Measurements from ENCODE around the gene RASSF8. TPM values are rescaled to one million over a fixed set of nuclear protein-coding genes. Genes with fewer than 3 reads are reported as not detected.

Gene RASSF8
- total RNA-seq, 1 donor from 2014 or later = 74.3 TPM

- H3K4me1 Mint-ChIP-seq (ENCODE audit: unreplicated experiment) = peaks cover 44% of the 10 kb centered on the region
- H3K27ac Mint-ChIP-seq (ENCODE audit: unreplicated experiment) = no peak overlapping the region
- DNase-seq (ENCODE audit: extremely low spot score, unreplicated experiment) = no peak
- TF ChIP-seq CTCF (IDR thresholded peaks at IDR 0.05) = no peak
- no peak overlapping the region for H3K4me3 Mint-ChIP-seq (ENCODE audit: unreplicated experiment)
- no peaks in the 10 kb centered on the region for H3K27me3 Mint-ChIP-seq (ENCODE audit: unreplicated experiment)
- no peaks in the 10 kb centered on the region for H3K36me3 Mint-ChIP-seq (ENCODE audit: unreplicated experiment)
- H3K9me3 Mint-ChIP-seq (ENCODE audit: unreplicated experiment) = no peaks in the 10 kb centered on the region
These were observed 71.2 kb downstream of the RASSF8 start for GRCh38 chr12:26029736-26030022.

GRCh38 chr12:26030371-26030770 is 71.9 kb downstream of the RASSF8 start:
- Mint-ChIP-seq H3K27me3 (ENCODE audit: unreplicated experiment) (no peaks in the 10 kb centered on the region), H3K36me3 (ENCODE audit: unreplicated experiment) (no peaks in the 10 kb centered on the region), H3K27ac (ENCODE audit: unreplicated experiment) (no peak overlapping the region), H3K4me1 (ENCODE audit: unreplicated experiment) (peaks cover 49% of the 10 kb centered on the region), H3K9me3 (ENCODE audit: unreplicated experiment) (no peaks in the 10 kb centered on the region), H3K4me3 (ENCODE audit: unreplicated experiment) (no peak overlapping the region)
- no peak for TF ChIP-seq CTCF (IDR thresholded peaks at IDR 0.05)
- DNase-seq (ENCODE audit: extremely low spot score, unreplicated experiment) = no peak

- Mint-ChIP-seq H3K9me3 (ENCODE audit: unreplicated experiment) (no peaks in the 10 kb centered on the region), H3K27me3 (ENCODE audit: unreplicated experiment) (no peaks in the 10 kb centered on the region), H3K36me3 (ENCODE audit: unreplicated experiment) (no peaks in the 10 kb centered on the region), H3K27ac (ENCODE audit: unreplicated experiment) (peak overlapping the region; percentile 42), H3K4me1 (ENCODE audit: unreplicated experiment) (peaks cover 49% of the 10 kb centered on the region), H3K4me3 (ENCODE audit: unreplicated experiment) (no peak overlapping the region)
- no peak for DNase-seq (ENCODE audit: extremely low spot score, unreplicated experiment)
- no peak for TF ChIP-seq CTCF (IDR thresholded peaks at IDR 0.05)
These were observed 72.8 kb downstream of the RASSF8 start for GRCh38 chr12:26031318-26031717.

- TF ChIP-seq CTCF (IDR thresholded peaks at IDR 0.05) = no peak
- Mint-ChIP-seq H3K27me3 (ENCODE audit: unreplicated experiment) (no peaks in the 10 kb centered on the region), H3K27ac (ENCODE audit: unreplicated experiment) (no peak overlapping the region), H3K4me3 (ENCODE audit: unreplicated experiment) (no peak overlapping the region), H3K4me1 (ENCODE audit: unreplicated experiment) (peaks cover 49% of the 10 kb centered on the region), H3K9me3 (ENCODE audit: unreplicated experiment) (no peaks in the 10 kb centered on the region), H3K36me3 (ENCODE audit: unreplicated experiment) (no peaks in the 10 kb centered on the region)
- DNase-seq (ENCODE audit: extremely low spot score, unreplicated experiment) = no peak
These were observed 73.3 kb downstream of the RASSF8 start for GRCh38 chr12:26031827-26032226.

- Mint-ChIP-seq H3K4me1 (ENCODE audit: unreplicated experiment) (peaks cover 49% of the 10 kb centered on the region), H3K27ac (ENCODE audit: unreplicated experiment) (peak overlapping the region; percentile 80), H3K9me3 (ENCODE audit: unreplicated experiment) (no peaks in the 10 kb centered on the region), H3K27me3 (ENCODE audit: unreplicated experiment) (no peaks in the 10 kb centered on the region), H3K36me3 (ENCODE audit: unreplicated experiment) (no peaks in the 10 kb centered on the region), H3K4me3 (ENCODE audit: unreplicated experiment) (no peak overlapping the region)
- no peak for DNase-seq (ENCODE audit: extremely low spot score, unreplicated experiment)
- TF ChIP-seq CTCF (IDR thresholded peaks at IDR 0.05) = no peak
These were observed 73.8 kb downstream of the RASSF8 start for GRCh38 chr12:26032290-26032689.
